Activated CD4-positive, alpha-beta T cell treated with anti-CD3 and anti-CD28 coated beads for 48 hours (primary cell): ENCODE measurements around the gene NEMP1.
"Not testable (repeated sequence)": the region's sequence is repeated elsewhere in the genome, so short reads cannot be mapped to it uniquely, and the experiment has no call there.

Experiments
- DNase-seq: peaks from one replicate; pipeline ENCODE4 v3.0.0-alpha.2; 2020

Gene NEMP1, protein sequence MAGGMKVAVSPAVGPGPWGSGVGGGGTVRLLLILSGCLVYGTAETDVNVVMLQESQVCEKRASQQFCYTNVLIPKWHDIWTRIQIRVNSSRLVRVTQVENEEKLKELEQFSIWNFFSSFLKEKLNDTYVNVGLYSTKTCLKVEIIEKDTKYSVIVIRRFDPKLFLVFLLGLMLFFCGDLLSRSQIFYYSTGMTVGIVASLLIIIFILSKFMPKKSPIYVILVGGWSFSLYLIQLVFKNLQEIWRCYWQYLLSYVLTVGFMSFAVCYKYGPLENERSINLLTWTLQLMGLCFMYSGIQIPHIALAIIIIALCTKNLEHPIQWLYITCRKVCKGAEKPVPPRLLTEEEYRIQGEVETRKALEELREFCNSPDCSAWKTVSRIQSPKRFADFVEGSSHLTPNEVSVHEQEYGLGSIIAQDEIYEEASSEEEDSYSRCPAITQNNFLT

DNA sequence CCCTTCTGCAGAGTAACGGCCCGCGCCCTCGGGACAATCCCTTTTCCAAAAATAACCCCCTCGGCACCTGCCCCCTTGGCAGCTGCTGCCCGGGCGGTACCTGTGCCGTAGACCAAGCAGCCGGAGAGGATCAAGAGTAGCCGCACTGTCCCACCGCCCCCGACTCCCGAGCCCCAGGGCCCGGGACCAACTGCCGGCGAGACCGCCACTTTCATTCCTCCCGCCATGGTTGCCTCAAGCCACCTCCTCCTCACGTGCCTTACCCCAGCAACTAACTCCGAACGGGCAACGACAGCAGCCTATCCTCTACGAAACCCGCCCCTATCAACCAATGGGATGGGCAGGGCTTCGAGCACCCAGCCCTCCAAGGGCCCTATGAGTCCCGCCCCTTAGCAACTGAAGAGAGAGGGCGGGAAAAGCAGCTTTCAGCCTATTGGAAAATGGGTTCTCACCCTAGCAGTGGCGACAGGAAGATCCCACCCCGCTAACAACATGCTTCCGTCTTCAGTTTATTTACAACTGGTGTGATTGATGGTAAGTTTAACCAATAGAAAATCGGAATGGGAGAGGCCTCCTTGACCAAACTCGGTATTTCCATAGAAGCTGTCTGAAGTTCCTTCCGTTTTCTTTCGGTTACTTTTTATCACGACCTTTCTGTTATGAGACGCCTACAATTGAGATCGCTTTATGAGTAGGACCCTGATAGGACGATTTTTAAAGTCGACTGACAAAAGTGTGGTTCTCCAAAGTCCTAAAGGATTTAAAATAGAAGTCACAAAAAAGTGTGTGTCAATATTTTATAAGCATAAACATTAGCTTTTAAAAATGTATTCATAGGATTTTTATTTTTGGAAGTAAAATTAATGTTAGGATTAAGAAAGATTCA lies at the start of gene NEMP1:
Gene NEMP1, minus strand, starts transcription at position 273 of the 886 bp plus-strand sequence. Its CDS starts 46 bp downstream, at position 227.
- DNase-seq, result peak; percentile 96

DNA sequence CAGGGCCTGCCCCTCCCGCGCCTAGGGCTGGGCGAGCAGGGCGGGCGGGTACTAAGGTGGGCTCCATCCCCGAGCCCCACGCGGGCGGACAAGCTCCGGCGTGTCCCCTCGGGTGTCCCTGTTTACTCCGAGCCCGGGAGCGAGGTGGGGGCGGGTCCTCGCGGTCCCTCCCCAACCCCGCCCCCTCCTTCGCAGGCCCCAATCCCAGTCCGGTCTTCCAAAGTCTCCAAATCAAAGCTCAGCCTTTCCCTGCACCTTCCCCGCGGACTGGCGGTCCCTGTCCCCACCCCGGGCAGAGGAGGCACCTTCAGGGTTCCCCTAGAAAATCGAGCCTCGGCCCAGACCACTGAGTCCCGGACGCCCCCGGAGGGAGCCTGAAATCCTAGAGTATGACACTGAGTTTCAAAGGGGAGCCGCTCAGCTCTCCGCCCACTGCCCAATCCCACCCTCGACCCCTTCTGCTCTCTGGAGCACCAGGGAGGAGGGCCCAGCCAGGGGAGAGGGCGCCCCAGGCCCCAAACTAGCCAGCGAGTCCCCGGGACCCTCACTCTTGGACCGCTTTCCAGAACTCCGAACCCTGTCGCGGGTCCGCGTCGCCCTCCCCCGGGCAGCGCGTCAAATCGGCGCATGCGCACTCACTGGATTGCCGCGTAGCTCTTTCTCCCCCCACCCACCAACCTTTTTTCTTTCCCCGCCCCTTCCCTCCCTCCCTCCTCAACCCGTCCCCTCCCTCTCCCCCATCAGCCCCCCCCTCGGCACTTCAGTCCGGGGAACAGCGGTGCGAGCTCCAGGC lies 49.3 kb upstream of the NEMP1 start, which contains the start of gene LRP1:
Gene LRP1, plus strand, starts transcription at position 758 of the 793 bp plus-strand sequence. CDS start 482 bp downstream, outside the sequence.
- peak; percentile 76 for DNase-seq

DNA sequence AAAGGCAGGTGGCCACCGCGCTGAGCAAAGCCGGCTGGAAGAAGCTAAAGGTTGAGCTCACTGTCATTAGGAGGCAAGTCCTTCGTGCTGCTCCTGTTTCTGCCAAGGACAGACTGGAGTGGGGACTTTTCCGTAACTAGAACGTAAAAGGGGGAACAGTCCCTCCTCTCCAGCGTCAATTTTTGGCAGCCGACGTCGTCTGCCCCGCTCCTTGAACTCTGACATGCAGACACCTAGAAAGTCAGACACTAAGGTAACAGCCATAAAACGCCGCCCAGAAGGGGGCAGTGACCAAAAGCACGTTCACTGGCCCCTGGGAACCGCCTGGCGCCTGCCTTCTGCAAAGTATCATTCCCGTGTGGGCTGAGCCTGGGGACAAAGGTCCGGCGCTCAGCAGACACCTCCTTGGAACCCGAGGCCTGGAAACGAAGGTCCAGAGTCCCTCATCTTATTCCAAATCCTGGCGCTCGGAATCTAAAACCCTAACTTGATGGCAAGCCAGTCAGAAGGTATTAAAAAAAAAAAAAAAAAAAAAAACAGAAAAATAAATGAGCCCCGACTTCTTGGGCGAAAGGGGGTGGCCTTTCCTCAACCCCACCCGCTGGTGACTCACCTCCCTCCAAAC lies 48.6 kb upstream of the NEMP1 start:
- peak; percentile 62 for DNase-seq

DNA sequence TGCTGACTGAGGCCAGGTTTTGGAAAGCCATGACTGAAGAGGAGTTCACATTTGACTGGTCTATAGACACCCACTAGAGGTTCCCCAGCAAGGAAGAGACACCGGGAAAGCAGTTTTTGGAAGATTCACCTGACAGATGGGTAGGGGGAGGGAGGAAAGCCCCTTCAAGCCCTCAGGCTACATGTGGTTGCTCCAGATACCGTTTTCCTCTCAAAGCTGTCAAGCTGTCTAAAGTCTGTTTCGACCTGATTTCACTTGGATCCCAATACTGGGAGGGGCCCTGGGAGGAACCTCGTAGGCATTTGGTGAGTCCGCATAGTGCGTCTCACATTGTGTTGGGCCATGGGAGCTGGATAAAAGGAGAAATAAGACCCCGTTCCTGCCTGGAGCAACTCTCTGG lies 48.0 kb upstream of the NEMP1 start:
- no peak for DNase-seq

DNA sequence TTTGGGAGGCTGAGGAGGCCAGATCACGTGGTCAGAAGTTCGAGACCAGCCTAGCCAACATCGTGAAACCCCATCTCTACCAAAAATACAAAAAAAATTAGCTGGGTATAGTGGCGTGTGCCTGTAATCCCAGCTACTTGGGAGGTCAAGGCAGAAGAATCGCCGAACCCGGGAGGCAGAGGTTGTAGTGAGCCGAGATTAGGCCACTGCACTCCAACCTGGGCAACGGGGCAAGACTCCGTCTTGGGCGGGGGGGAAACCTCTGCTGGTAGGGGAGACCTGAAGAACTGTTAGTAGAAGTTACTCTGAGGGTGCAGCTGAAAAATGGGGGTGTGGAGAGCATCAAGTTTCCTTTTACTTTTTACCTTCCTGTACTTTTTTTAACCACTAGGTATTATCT lies 47.5 kb upstream of the NEMP1 start:
- no peak for DNase-seq

DNA sequence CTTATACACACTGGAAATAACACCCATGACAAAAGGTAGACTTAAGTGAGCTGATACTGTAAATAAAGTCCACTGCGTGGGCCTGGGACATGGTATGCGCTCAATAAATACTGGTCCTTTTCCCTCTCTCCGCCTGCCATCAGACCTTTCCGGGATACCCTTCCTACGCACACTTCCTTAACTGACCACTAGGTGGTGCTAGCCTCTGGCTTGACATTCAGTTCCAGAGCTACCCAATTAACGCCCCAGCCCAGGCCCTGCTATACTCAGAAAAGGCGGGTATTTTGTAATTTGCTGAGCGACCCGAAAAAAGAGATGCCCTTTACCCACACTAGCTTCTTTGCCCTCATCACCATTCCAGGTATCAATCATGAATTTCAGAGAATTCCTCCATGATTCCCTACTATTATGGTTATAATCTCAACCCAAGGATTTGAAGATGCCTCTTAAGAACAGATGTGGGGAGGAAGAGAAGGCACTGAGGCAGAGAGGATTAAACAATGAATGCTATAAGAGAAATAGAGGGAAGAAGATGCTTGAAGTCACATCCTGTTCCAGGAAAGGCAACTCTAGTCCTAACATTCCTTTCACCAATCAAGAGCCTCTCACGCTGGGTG lies 45.8 kb upstream of the NEMP1 start:
- DNase-seq, result peak; percentile 84

DNA sequence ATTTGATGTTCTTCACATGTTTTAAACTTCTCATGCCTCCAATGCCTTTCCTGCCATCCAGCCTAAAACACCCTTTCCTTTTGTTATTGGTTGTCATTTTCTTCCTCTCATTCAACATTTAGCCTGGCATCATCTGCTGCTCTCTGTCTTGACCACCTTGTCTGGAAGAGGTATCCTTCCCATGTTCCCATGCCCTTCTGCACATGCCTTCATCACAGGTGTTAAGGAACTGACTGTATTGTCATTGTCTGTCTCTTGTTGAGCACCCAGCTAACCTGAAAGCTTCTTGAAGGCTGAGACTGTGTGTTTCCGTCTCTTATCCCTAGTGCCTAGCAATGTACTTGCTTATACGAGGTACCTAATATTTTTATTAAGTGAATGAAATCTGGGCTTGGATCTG lies 45.2 kb upstream of the NEMP1 start:
- DNase-seq, result no peak

DNA sequence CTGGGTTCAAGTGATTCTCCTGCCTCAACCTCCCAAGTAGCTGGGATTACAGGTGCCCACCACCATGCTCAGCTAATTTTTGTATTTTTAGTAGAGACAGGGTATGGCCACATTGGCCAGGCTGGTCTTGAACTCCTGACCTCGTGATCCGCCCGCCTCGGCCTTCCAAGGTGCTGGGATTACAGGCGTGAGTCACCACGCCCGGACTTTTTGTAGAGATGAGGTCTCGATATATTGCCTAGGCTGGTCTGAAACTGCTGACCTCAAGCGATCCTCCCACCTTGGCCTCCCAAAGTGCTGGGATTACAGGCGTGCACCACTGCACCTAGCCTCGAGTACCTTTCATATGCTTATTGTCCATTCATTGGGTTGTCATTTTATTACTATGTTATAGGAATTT lies 42.1 kb upstream of the NEMP1 start:
- not testable (repeated sequence) for DNase-seq

DNA sequence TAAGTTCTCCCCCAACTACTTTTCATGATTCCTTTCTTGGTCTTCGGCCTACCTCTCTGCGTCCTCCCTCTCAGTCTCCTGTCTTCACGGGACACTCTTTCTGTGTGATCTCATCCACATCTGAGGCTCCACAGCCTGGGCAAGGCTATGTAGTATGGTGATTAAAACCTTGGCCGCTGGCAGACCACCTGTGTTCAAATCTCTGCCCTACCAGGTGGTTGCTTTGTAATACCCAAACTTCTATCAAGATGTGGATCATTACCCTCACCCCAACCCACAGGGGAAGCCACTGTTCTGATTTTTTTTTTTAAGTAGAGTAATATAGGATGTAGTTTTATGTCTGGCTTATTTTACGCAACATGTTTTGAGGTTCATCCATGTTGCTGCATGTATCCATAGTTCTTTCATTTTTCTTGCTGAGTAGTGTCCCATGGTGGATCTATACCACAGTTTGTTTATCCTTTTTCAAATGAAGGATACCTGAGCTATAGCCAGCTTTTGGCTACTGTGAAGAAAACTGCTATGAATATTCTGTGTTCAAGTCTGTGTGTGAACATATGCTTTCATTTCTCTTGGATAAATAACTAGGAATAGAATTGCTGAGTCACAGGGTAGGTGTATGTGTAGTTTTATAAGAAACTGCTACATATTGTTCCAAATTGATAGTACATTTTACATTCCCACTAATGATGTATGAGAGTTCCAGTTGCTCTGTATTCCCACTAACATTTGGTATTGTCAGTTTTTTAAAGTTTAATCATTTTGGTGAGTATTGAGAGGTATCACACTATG lies 40.9 kb upstream of the NEMP1 start:
- DNase-seq, result no peak

DNA sequence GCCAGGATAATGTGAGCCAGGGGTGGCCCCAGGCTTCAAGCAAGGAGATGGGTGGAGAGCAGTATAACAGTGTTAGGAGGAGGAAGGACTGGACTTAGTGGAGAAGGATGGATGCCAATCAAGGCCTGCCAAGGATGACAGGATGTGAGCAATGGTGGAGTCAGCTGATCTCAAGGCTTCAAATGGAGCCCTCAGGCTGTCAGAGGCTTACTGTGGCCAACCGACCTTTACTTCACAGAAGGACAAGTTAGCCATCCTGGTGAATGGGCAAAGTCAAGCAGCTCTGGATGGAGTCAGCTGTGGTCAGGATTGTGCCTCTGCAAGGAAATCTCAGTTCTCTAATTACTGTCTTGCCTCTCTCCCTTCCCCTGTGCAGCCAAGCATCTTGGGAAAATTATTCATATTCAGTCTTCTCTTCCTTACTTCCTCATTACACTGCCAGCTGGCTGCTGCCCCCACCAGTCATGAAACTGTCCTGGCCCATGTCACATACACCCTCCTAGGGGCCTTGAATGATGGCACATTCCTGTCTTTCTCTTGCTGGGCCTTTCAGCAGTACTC lies 40.2 kb upstream of the NEMP1 start:
- no peak for DNase-seq

DNA sequence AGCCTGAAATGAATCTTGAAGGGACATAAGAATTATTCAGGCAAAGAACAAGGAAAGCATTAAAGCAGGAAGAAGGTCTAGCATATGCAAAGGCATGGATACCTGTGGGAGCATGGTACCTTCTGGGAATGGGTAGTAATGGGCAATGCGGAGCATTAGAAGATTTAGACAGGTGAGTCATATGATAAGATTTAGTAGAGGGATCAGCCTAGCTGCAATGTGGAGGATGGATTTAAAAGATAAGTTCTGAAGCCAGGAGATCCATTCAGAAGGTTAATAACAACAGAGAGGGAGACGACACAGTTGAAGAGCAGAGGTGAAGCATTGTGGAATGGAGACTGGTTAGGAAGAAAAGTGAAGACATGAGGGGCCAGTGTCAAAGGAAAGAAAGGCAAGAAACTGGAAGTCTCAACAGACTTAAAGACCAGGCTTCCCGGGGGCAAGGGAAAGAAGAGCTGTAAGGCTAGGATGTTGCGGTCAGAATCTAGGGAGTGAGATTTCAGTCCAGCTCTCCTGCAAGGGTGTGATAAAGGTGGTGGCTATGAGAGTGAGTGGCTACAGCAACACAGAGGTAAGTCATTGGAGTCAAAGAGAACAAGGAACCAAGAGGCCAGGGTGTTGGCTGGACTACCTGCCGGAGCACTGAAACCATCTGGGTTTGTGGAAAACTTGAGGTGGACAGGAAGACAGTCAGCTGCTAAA lies 38.1 kb upstream of the NEMP1 start:
- no peak for DNase-seq

DNA sequence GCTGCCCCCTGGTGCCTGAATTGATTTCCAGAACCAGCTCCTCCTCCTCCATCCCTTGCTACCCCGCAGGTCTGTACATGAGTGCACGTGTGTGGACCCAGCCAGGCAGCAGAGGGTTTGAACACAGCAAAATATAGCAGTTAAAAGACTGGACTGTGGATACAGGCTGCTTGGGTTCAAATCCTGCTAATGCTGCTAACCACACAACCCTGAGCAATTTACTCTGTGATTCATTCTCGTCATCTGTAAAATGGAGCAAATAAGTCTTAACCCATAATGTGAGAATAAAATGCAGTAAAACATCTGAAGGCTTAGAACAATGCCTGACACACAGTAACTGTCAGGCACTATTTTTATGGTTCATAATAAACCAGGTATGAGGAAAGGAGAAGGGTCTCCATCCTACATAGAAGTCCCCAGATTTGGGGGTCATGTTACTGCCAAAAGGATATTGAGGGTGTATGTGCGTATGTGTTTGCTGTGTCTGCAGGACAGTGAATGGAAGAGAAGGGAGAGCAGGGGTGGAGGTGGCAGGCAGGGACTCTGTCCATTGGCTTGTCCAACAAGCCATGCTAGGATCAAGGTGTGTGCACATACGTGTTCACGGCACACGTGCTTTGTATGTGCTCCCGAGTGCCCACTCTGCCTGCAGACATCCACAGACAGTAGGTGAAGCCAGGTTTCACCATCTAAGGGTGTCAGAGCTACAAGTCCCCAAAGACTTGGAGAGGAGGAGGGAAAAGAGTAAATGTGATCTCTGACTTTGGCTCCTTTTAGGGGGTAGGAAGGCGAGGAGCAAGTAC lies 34.1 kb upstream of the NEMP1 start:
- DNase-seq, result no peak

DNA sequence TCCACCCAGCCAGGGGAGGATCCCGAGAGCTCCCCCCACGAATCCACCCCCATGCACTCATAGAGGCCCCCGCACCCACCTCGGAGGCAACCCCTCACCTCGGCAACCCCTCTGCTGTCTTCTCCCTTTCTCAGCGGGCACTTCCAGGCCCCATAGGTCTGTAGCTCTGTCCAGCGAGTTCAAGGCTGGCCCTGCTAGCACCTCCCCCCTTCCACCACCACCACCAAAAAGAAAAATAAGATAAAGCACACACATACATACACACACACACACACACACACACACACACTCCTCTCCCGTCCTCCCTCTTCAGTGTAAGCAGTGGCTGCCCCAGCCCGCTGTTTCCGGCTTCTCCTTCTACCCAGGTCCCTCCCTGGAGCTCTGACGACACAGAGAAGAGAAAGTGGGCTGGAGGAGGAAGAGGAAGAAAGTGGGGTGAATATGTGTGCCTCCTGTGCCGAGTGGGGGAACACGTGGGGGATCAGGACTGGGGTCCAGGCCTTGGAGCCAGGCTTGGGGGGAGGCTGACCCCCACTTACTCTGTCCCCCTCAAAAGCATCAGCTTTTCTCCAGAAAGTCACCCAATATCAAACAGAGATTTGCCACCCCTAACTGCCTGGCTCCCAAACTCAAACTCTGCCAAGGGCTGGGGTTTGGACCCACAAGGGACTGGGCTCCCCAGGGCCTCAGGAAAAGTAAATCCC lies 32.6 kb upstream of the NEMP1 start, which contains the start of gene STAT6:
Gene STAT6, minus strand, starts transcription at position 332 of the 704 bp plus-strand sequence. CDS start 3,084 bp downstream, outside the sequence.
- peak; percentile 86 for DNase-seq

DNA sequence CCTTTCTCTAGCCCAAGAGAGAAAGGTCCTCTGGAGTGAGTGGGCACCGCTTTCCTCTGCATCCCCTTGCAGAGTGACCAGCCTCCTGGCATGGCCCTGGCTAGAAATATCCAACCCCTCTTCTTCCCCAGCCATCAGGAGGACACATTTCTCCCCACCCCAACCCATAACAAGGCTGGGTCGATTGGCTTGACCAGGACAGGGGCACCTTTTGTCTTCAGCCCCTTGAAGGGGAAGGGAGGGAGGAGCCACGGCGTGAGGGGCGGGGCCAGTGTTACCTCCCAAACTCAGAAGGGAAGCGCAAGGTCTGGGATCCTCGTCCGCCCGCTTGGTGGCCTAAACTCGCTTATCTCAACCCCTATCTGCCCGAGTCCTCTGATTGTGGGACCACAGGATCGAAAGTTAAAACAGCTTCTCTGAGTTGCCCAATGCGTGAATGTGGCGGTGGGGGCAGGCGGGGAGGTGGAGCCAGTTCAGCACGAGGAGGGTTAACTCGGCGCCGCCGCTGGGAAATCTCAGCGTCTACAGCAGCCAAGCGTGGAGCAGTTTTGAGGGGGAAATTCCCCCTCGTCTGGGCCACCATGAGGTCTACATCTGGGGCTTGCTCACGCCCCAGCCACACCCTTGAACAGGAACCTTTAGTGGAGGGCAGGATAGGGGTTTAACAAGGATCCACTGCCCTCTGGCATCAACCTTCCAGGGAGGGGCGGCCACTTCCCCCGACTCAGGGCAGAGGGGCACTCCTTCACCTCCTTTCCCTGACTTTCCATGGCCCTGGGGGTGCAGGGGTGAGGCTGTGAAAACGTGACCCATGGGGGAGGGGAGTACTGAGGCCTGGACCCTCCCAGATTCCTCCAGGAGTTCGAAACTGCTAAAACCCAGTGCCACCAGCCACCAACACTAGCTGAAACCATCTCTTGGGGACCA lies 31.8 kb upstream of the NEMP1 start:
- DNase-seq, result peak; percentile 89

DNA sequence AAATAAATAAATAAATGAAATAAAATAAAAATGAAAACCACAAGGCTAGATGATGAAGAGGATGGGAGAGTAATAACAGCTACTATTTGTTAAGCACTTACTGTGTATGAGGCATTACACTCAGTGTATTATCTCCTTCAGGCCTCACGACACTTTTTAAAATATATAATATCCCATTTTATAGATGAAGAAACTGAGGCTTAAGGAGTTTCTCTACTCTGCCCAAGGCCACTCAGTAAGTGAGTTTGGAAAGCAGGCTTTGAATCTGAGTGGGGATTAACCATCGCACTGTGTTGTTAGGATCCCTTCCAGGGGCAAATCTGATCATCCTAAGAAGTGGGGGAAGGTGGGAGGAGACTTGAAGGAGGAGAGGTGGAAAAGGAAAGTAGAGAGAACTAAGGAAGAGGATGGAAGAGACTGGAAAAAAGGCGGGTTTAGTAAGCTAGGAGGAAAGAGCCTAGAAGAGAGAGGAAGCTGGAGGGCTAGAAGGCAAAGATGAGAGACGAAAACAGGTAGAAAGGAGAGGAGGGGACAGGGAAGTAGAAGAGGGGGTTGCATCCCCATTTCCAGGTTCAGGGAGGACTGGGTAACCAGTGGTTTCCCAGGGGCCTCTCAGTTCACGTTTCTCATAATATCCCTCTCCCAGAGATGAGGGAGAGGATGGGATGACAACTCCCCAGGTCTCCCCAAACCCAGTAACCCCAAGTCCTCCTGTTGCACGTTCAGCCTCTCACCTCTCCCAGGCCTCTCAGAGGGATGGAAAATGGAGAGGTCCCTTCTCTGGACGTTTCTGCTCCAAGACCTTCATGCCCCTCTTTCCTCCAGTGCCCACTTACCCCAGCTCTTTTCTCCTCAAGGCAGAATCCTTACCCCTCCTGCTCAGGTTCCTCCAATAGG lies 30.9 kb upstream of the NEMP1 start:
- no peak for DNase-seq
